ENCODE data around the gene CCDC77.

- TF ChIP-seq, protein P1, sequence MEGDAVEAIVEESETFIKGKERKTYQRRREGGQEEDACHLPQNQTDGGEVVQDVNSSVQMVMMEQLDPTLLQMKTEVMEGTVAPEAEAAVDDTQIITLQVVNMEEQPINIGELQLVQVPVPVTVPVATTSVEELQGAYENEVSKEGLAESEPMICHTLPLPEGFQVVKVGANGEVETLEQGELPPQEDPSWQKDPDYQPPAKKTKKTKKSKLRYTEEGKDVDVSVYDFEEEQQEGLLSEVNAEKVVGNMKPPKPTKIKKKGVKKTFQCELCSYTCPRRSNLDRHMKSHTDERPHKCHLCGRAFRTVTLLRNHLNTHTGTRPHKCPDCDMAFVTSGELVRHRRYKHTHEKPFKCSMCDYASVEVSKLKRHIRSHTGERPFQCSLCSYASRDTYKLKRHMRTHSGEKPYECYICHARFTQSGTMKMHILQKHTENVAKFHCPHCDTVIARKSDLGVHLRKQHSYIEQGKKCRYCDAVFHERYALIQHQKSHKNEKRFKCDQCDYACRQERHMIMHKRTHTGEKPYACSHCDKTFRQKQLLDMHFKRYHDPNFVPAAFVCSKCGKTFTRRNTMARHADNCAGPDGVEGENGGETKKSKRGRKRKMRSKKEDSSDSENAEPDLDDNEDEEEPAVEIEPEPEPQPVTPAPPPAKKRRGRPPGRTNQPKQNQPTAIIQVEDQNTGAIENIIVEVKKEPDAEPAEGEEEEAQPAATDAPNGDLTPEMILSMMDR (IDR thresholded peaks at IDR 0.05): no peak
- TF ChIP-seq POLR2A (IDR thresholded peaks at IDR 0.05): no peak
Observed at GRCh38 chr12:484096-484495, 82.7 kb downstream of the CCDC77 start.

Measured in Peyer's patch (tissue), 4 donors.